ENCODE results near the gene BMP4.

Gene BMP4

GRCh38 chr14:53963320-53964227, 6.9 kb upstream of the BMP4 start:
- no peak for DNase-seq

- no peak for DNase-seq
Observed at GRCh38 chr14:53962953-53963319, 6.3 kb upstream of the BMP4 start.

- DNase-seq, result no peak
Observed at GRCh38 chr14:53958628-53959027, 2.0 kb upstream of the BMP4 start.

GRCh38 chr14:53957739-53958138, 1.1 kb upstream of the BMP4 start:
- no peak for DNase-seq

- no peak for DNase-seq
Observed at GRCh38 chr14:53955671-53956426, 776 bp downstream of the BMP4 start.

GRCh38 chr14:53955229-53955556, 1.4 kb downstream of the BMP4 start:
- DNase-seq, result no peak

- DNase-seq, result no peak
Observed at GRCh38 chr14:53954551-53955228, 1.9 kb downstream of the BMP4 start.

- no peak for DNase-seq
Observed at GRCh38 chr14:53953828-53954550, 2.6 kb downstream of the BMP4 start.

GRCh38 chr14:53953002-53953827, 3.4 kb downstream of the BMP4 start:
- no peak for DNase-seq

GRCh38 chr14:53952533-53952932, 4.1 kb downstream of the BMP4 start:
- no peak for DNase-seq

GRCh38 chr14:53951627-53952303, 4.9 kb downstream of the BMP4 start:
- no peak for DNase-seq

- no peak for DNase-seq
Observed at GRCh38 chr14:53951243-53951626, 5.4 kb downstream of the BMP4 start.

- no peak for DNase-seq
Observed at GRCh38 chr14:53950031-53950793, 6.4 kb downstream of the BMP4 start.

- no peak for DNase-seq
Observed at GRCh38 chr14:53949201-53949600, 7.4 kb downstream of the BMP4 start.

GRCh38 chr14:53948205-53948884, 8.3 kb downstream of the BMP4 start:
- DNase-seq, result no peak

GRCh38 chr14:53947452-53948204, 9.0 kb downstream of the BMP4 start:
- no peak for DNase-seq

- no peak for DNase-seq
Observed at GRCh38 chr14:53947094-53947445, 9.6 kb downstream of the BMP4 start.

GRCh38 chr14:53946404-53947093, 10.1 kb downstream of the BMP4 start:
- no peak for DNase-seq

- no peak for DNase-seq
Observed at GRCh38 chr14:53946071-53946403, 10.6 kb downstream of the BMP4 start.

All from T-helper 1 cell (primary cell).